ENCODE data around the gene GABRG3. TPM values are rescaled to one million over a fixed set of nuclear protein-coding genes. Genes with fewer than 3 reads are reported as not detected.

Gene GABRG3
- total and polyA plus RNA-seq, 10 of the 15 experiments (the other 5 are each of a cell fraction or from before 2014, with no cell fraction given), result 0.15 TPM; not detected in 9

GRCh38 chr15:26945046-26945445 lies 25.9 kb upstream of the GABRG3 start:
- ChIA-PET CTCF (no interaction called here), SMC1A (ENCODE audit: uncharacterized antibody, unreplicated experiment) (no interaction called here), POLR2A (no interaction called here), RAD21 (ENCODE audit: unreplicated experiment) (no interaction called here)
- intact Hi-C loops (cut with micrococcal nuclease; ENCODE audit: unreplicated experiment) (no loop called here), in situ Hi-C loops (cut with MboI) (no loop called here)
- Histone ChIP-seq H2AFZ (ENCODE audit: control insufficient read depth, low read depth, low read length) (no peak overlapping the region), H4K20me1 (ENCODE audit: control insufficient read depth, insufficient read depth) (no peaks in the 10 kb centered on the region), H3K36me3 (ENCODE audit: control insufficient read depth in 2 of 2, insufficient read depth in 2 of 2, low read length in 1 of 2) (no peaks in the 10 kb centered on the region), H3K4me1 (ENCODE audit: control insufficient read depth, insufficient read depth, low read length) (no peaks in the 10 kb centered on the region), H3K27ac (ENCODE audit: control insufficient read depth, insufficient read depth) (no peak overlapping the region), H3K9ac (ENCODE audit: control insufficient read depth, insufficient read depth, low read length) (no peak overlapping the region), H3K4me3 (no peak overlapping the region), H3K27me3 (replicated peaks in 1 of 2; ENCODE audit: control insufficient read depth in 2 of 2, insufficient read depth in 2 of 2, low read length in 1 of 2) (no peaks in the 10 kb centered on the region), H3K4me2 (ENCODE audit: control insufficient read depth, insufficient read depth) (no peak overlapping the region), H3K79me2 (ENCODE audit: control insufficient read depth, insufficient read depth, low read length) (no peaks in the 10 kb centered on the region), H3K9me3 (replicated peaks; ENCODE audit: control insufficient read depth, insufficient read depth, low read length) (no peaks in the 10 kb centered on the region; the same call in 2 of the 3 replicates)
- FAIRE-seq (no peak), ATAC-seq (no peak), DNase-seq (ENCODE audit: low read depth, low spot score) (no peak)
- BruUV-seq (replicated peaks), result no TSS peak
- WGBS (ENCODE audit: insufficient coverage, insufficient replicate concordance, low lambda C conversion rate, missing lambda C conversion rate), result 54% methylated on average over 11 of the region's 13 CpGs
- TF ChIP-seq TARDBP (IDR thresholded peaks at IDR 0.05; ENCODE audit: borderline replicate concordance) (no peak), USF1 (IDR thresholded peaks at IDR 0.05; ENCODE audit: borderline replicate concordance, extremely low read length, insufficient read depth, low read depth, low read length) (no peak), ESRRA (IDR thresholded peaks at IDR 0.05; ENCODE audit: low read length) (no peak), LARP7 (IDR thresholded peaks at IDR 0.05) (no peak), MTA3 (IDR thresholded peaks at IDR 0.05; ENCODE audit: borderline replicate concordance, low read length) (no peak), BCL11A (IDR thresholded peaks at IDR 0.05; ENCODE audit: low read depth, low read length) (no peak), CHD4 (IDR thresholded peaks at IDR 0.05) (no peak), RBBP5 (conservative IDR thresholded peaks at IDR 0.05) (no peak), MEF2A (IDR thresholded peaks at IDR 0.05; ENCODE audit: insufficient read depth, low read depth, low read length) (no peak), KAT2A (conservative IDR thresholded peaks at IDR 0.05; ENCODE audit: control insufficient read depth, low read depth, low read length) (no peak), SUPT20H (IDR thresholded peaks at IDR 0.05; ENCODE audit: borderline replicate concordance, control insufficient read depth, low read depth, low read length) (no peak), MLLT1 (IDR thresholded peaks at IDR 0.05) (no peak), E4F1 (IDR thresholded peaks at IDR 0.05; ENCODE audit: borderline replicate concordance, partially characterized antibody) (no peak), RFX5 (IDR thresholded peaks at IDR 0.05; ENCODE audit: low read depth, low read length) (no peak), PAX8 (IDR thresholded peaks at IDR 0.05) (no peak), PBX3 (IDR thresholded peaks at IDR 0.05; ENCODE audit: insufficient replicate concordance, low read depth, low read length) (no peak), ZNF622 (IDR thresholded peaks at IDR 0.05) (no peak), E2F8 (IDR thresholded peaks at IDR 0.05; ENCODE audit: low read depth, partially characterized antibody) (no peak)
